Smooth muscle cell (in vitro differentiated cells): Measurements from ENCODE around the gene H2AZ2. TPM values are rescaled to one million over a fixed set of nuclear protein-coding genes. Genes with fewer than 3 reads are reported as not detected.
"Not testable (repeated sequence)": the region's sequence is repeated elsewhere in the genome, so short reads cannot be mapped to it uniquely, and the experiment has no call there.

Experiments
- DNase-seq: peaks from one replicate; lab custom pipeline; 2025; ENCODE audit not compliant: unreplicated experiment; lab: John Stamatoyannopoulos, UW
- H2AFZ ChIP-seq: fragments of 200-600 bp; sonication (generic); 2 replicates; pipeline ENCODE4 v1.6.0; 2016; ENCODE audit warnings: antibody characterized with exemption, low read depth, mild to moderate bottlenecking
- H3F3A ChIP-seq: fragments of 200-600 bp; sonication (generic); 2 replicates; pipeline ENCODE4 v1.6.0; 2017; ENCODE audit warnings: antibody characterized with exemption, low read depth
- H3K27ac ChIP-seq: fragments of 200-600 bp; sonication (generic); 2 replicates; pipeline ENCODE4 v1.5.1; 2016; ENCODE audit warnings: low read depth, mild to moderate bottlenecking
- H3K27me3 ChIP-seq: fragments of 200-600 bp; sonication (generic); 2 replicates; pipeline ENCODE4 v1.6.1; 2016; ENCODE audit warnings: low read depth, mild to moderate bottlenecking
- H3K36me3 ChIP-seq: fragments of 200-600 bp; sonication (generic); 2 replicates; pipeline ENCODE4 v1.5.1; 2016; ENCODE audit warnings: low read depth
- H3K4me1 ChIP-seq: fragments of 200-600 bp; sonication (generic); 2 replicates; pipeline ENCODE4 v1.5.1; 2016; ENCODE audit warnings: low read depth
- H3K4me2 ChIP-seq: fragments of 200-600 bp; sonication (generic); 2 replicates; pipeline ENCODE4 v1.6.0; 2016; ENCODE audit warnings: mild to moderate bottlenecking
- H3K4me3 ChIP-seq: fragments of 200-600 bp; sonication (generic); 2 replicates; pipeline ENCODE4 v1.5.1; 2016; ENCODE audit warnings: mild to moderate bottlenecking
- H3K79me2 ChIP-seq: fragments of 200-600 bp; sonication (generic); 2 replicates; pipeline ENCODE4 v1.6.0; 2016; ENCODE audit warnings: low read depth, mild to moderate bottlenecking
- H3K9ac ChIP-seq: fragments of 200-600 bp; sonication (generic); 2 replicates; pipeline ENCODE4 v1.6.0; 2016; ENCODE audit warnings: low read depth
- H3K9me3 ChIP-seq: fragments of 200-600 bp; sonication (generic); replicated peaks from 2 replicates; pipeline ENCODE4 v1.5.1; 2016; ENCODE audit warnings: low read depth
- H4K20me1 ChIP-seq: fragments of 200-600 bp; sonication (generic); 2 replicates; pipeline ENCODE4 v1.6.0; 2016; ENCODE audit warnings: low read depth
- WGBS: methylation state at CpG from one replicate; pipeline ENCODE4 v1.1.7; 2016; ENCODE audit warnings: low lambda C conversion rate; 5-methylcytosine and 5-hydroxymethylcytosine counted together
- polyA plus RNA-seq: library from polyadenylated mRNA; unstranded; fragments of >200 nt; fragmentation: Nextera tagmentation; extraction: Ambion mirVana; gene quantifications from 2 replicates; pipeline ENCODE4 v1.2.1, GENCODE V29; 2016
- total RNA-seq: library from RNA; depleted of rRNA; stranded (reverse); fragments of >200 nt; gene quantifications from 2 replicates; pipeline ENCODE4 v1.2.3, GENCODE V29; 2014
- TF ChIP-seq, protein P1 (sequence below): fragments of 200-600 bp; sonication (generic); IDR thresholded peaks from 2 replicates; pipeline ENCODE4 v1.5.1; 2017; ENCODE audit warnings: borderline replicate concordance, mild to moderate bottlenecking, antibody characterized with exemption; ENCODE audit not compliant: insufficient read depth, poor library complexity, severe bottlenecking

The H2AZ2 gene
- total and polyA plus RNA-seq, 2 experiments from 2014 or later, result 122 to 135 TPM

DNA sequence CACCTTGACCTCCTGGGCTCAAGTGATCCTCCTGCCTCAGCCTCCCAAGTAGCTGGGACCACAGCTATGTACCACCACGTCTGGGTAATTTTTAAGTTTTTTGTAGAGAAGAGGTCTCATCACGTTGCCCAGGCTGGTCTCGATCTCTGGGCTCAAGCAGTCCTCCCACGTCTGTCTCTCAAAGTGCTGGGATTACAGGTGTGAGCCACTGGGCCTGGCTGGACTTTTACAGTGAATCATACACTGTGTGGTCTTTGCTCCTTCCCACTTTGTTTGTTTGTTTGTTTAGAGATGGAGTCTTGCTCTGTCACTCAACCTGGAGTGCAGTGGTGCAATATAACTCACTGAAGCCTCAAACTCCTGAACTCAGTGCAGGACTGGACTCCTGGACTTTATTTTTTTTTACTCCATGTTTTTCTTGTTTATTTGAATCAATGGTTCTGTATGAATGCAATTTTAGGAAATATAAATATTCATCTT is 38.9 kb downstream of the H2AZ2 start:
- Histone ChIP-seq H3K4me2 (no peak overlapping the region), H3K27ac (no peak overlapping the region), H3F3A (peaks cover 2% of the 10 kb centered on the region), H3K9me3 (no peaks in the 10 kb centered on the region), H3K4me1 (no peaks in the 10 kb centered on the region), H3K4me3 (no peak overlapping the region), H3K79me2 (no peaks in the 10 kb centered on the region), H3K9ac (no peak overlapping the region), H2AFZ (no peak overlapping the region), H3K36me3 (no peaks in the 10 kb centered on the region), H3K27me3 (no peaks in the 10 kb centered on the region), H4K20me1 (peaks cover under 1% of the 10 kb centered on the region)
- WGBS, result 82% methylated on average over 4 of the region's 4 CpGs
- TF ChIP-seq, protein P1, sequence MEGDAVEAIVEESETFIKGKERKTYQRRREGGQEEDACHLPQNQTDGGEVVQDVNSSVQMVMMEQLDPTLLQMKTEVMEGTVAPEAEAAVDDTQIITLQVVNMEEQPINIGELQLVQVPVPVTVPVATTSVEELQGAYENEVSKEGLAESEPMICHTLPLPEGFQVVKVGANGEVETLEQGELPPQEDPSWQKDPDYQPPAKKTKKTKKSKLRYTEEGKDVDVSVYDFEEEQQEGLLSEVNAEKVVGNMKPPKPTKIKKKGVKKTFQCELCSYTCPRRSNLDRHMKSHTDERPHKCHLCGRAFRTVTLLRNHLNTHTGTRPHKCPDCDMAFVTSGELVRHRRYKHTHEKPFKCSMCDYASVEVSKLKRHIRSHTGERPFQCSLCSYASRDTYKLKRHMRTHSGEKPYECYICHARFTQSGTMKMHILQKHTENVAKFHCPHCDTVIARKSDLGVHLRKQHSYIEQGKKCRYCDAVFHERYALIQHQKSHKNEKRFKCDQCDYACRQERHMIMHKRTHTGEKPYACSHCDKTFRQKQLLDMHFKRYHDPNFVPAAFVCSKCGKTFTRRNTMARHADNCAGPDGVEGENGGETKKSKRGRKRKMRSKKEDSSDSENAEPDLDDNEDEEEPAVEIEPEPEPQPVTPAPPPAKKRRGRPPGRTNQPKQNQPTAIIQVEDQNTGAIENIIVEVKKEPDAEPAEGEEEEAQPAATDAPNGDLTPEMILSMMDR, result no peak
- no peak for DNase-seq

DNA sequence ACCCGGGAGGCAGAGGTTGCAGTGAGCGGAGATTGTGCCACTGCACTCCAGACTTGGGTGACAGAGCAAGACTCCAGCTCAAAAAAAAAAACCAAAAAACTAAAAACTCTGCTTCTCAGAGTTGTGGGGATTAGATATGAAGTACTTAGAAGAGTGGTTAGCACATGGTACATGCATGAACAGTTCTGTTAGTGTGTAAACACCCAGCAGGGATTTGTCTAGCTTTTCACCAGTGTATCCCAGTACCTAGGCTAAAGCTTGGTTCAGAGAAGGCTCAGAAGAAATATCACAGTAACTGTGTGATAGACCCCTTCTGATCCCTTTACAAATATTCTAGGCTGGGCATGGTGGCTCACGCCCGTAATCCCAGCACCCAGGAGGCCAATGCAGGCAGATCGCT is 41.9 kb downstream of the H2AZ2 start:
- no peaks in the 10 kb centered on the region for H3K4me1 ChIP-seq
- H3K4me3 ChIP-seq, result no peak overlapping the region
- H3F3A ChIP-seq, result peaks cover 18% of the 10 kb centered on the region
- 95% methylated on average over 5 of the region's 5 CpGs for WGBS
- TF ChIP-seq, protein P1, result no peak
- H3K36me3 ChIP-seq, result peaks cover 8% of the 10 kb centered on the region
- H3K27ac ChIP-seq, result no peak overlapping the region
- H3K27me3 ChIP-seq, result no peaks in the 10 kb centered on the region
- H3K79me2 ChIP-seq, result no peaks in the 10 kb centered on the region
- H2AFZ ChIP-seq, result no peak overlapping the region
- no peaks in the 10 kb centered on the region for H3K9me3 ChIP-seq
- H3K4me2 ChIP-seq, result no peak overlapping the region
- DNase-seq, result no peak
- no peak overlapping the region for H3K9ac ChIP-seq
- H4K20me1 ChIP-seq, result peaks cover 27% of the 10 kb centered on the region

DNA sequence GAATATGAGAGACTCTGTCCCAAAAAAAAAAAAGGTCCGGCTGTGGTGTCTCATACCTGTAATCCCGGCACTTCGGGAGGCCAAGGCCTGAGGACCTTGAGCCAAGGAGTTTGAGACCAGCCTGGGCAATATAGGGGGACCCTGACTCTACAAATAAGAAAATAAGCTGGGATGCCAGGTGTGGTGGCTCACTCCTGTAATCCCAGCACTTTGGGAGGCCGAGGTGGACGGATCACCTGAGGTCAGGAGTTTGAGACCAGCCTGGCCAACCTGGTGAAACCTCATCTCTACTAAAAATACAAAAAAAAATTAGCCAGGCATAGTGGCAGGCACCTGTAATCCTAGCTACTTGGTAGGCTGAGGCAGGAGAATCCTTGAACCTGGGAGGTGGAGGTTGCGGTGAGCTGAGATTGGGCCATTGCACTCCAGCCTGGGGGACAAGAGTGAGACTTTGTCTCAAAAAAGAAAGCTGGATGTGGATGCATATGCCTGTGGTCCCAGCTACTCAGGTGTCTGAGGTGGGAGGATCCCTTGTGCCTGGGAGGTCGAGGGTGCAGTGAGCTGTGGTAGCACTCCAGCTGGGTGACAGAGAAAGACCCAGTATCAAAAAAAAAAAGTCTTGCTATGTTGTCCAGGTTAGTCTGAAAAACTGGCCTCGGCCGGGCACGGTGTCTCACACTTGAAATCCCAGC is 43.9 kb downstream of the H2AZ2 start:
- H3K9ac ChIP-seq, H3K4me2 ChIP-seq, DNase-seq, H3K4me3 ChIP-seq, H2AFZ ChIP-seq, H3K9me3 ChIP-seq, H3K4me1 ChIP-seq, H3K27me3 ChIP-seq, H3K27ac ChIP-seq: not testable (repeated sequence)
- 94% methylated on average over 10 of the region's 10 CpGs for WGBS
- peaks cover 33% of the 10 kb centered on the region for H3F3A ChIP-seq
- H3K79me2 ChIP-seq, result peaks cover 17% of the 10 kb centered on the region
- H4K20me1 ChIP-seq, result peaks cover 47% of the 10 kb centered on the region
- peaks cover 12% of the 10 kb centered on the region for H3K36me3 ChIP-seq

DNA sequence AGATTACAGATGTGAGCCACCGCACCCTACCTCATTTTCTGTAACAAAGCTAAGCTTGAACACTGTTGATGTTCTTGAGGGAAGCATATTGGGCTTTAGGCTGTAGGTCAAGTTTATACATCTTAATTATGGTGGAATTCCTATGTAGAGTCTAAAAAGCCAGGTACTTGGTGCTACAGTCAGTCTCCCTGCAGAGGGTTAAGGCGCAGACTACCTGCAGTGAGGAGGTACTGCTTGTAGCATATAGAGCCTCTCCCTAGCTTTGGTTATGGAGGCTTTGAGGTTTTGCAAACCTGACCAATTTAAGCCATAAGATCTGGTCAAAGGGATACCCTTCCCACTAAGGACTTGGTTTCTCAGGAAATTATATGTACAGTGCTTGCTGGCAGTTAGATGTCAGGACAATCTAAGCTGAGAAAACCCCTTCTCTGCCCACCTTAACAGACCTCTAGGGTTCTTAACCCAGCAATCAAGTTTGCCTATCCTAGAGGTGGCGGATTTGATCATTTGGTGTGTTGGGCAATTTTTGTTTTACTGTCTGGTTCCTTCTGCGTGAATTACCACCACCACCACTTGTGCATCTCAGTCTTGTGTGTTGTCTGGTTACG is 45.4 kb downstream of the H2AZ2 start:
- 100% methylated on average over 5 of the region's 5 CpGs for WGBS
- H4K20me1 ChIP-seq, result peaks cover 62% of the 10 kb centered on the region
- H3K4me2 ChIP-seq, result no peak overlapping the region
- H3F3A ChIP-seq, result peaks cover 39% of the 10 kb centered on the region
- H3K9me3 ChIP-seq, result no peaks in the 10 kb centered on the region
- no peak for DNase-seq
- H3K27ac ChIP-seq, result peak overlapping the region; percentile 33
- H3K9ac ChIP-seq, result no peak overlapping the region
- no peak overlapping the region for H2AFZ ChIP-seq
- peaks cover 31% of the 10 kb centered on the region for H3K79me2 ChIP-seq
- H3K36me3 ChIP-seq, result peaks cover 12% of the 10 kb centered on the region
- H3K27me3 ChIP-seq, result no peaks in the 10 kb centered on the region
- H3K4me3 ChIP-seq, result no peak overlapping the region
- TF ChIP-seq, protein P1, result no peak
- peaks cover 14% of the 10 kb centered on the region for H3K4me1 ChIP-seq
